ENCODE data around the gene DYNLT2.
A peak's percentile ranks its signal among the peaks of the same experiment; 100 is the strongest.
"Not testable (repeated sequence)": the region's sequence is repeated elsewhere in the genome, so short reads cannot be mapped to it uniquely, and the experiment has no call there.

The DYNLT2 gene

DNA sequence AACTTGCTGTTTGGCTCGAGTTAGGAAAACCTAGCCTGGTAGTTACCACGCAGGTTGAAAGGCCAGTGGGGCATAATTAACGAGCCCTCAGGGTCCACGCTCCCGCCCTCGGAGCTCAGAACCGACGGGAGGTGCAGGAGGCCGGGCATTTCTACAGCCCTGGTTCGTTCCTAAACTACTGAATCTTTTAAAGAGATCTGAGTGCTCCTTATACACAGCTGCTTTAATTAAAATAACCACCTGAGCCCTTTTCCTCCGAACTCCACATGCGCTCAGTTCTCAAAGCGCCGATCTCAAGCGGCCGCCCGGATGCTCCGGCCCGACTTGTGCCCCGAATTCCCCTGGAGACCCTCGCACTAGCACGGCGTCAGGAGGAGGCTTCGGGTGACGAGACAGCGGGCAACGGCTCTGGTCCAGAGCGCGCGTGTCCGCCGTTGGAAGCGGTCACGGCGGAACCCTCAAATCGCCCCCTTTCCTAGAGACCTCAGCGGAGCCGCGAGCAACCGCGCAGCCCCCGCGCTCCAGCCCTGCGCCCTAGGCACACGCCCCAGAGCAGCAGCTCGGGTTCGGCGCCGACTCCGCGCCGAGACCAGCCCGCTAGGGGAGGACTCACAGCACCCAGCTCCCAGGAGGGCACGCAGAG, 49.9 kb downstream of the DYNLT2 start:
- no peaks in the 10 kb centered on the region for H3K9me3 Mint-ChIP-seq
- TF ChIP-seq, protein P1, sequence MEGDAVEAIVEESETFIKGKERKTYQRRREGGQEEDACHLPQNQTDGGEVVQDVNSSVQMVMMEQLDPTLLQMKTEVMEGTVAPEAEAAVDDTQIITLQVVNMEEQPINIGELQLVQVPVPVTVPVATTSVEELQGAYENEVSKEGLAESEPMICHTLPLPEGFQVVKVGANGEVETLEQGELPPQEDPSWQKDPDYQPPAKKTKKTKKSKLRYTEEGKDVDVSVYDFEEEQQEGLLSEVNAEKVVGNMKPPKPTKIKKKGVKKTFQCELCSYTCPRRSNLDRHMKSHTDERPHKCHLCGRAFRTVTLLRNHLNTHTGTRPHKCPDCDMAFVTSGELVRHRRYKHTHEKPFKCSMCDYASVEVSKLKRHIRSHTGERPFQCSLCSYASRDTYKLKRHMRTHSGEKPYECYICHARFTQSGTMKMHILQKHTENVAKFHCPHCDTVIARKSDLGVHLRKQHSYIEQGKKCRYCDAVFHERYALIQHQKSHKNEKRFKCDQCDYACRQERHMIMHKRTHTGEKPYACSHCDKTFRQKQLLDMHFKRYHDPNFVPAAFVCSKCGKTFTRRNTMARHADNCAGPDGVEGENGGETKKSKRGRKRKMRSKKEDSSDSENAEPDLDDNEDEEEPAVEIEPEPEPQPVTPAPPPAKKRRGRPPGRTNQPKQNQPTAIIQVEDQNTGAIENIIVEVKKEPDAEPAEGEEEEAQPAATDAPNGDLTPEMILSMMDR (IDR thresholded peaks at IDR 0.05; ENCODE audit: unreplicated experiment in 3 of 3), result no peak
- H3K27me3 Mint-ChIP-seq (ENCODE audit: low read depth), result no peaks in the 10 kb centered on the region
- H3K36me3 Mint-ChIP-seq (ENCODE audit: low read depth), result peaks cover 27% of the 10 kb centered on the region
- H3K4me1 Mint-ChIP-seq, result peaks cover 45% of the 10 kb centered on the region
- H3K27ac Mint-ChIP-seq, result peak overlapping the region; percentile 70 to 96 (median 93)
- peak overlapping the region; percentile 96 to 98 (median 96) for H3K4me3 Mint-ChIP-seq

DNA sequence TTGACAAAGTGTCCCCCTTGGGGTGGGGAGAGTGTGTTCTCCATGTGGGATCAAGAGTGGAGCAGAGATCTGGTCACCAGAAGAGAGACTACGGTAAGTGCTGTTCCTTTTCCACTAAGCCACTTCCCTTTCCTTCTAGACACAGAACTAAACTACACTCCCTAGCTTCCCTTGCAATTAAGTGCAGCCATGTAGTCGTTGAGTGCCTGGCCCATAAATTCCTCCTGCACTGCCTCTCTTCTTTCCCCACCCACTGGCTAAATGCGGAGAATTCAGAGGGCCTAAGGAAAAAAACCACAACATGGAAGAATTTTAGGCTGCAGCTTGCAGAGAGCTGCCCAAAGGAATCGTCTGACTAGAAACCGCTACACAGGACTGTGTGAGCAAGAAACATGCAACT, 51.1 kb downstream of the DYNLT2 start:
- Mint-ChIP-seq H3K4me1 (peaks cover 37% of the 10 kb centered on the region), H3K27me3 (ENCODE audit: low read depth) (no peaks in the 10 kb centered on the region), H3K27ac (peak overlapping the region in 2 of 3 experiments; percentile 58 to 85), H3K36me3 (ENCODE audit: low read depth) (peaks cover 36% of the 10 kb centered on the region), H3K4me3 (peak overlapping the region; percentile 96 to 98 (median 96)), H3K9me3 (peaks cover 9% of the 10 kb centered on the region)
- TF ChIP-seq, protein P1 (IDR thresholded peaks at IDR 0.05; ENCODE audit: unreplicated experiment in 3 of 3), result no peak

DNA sequence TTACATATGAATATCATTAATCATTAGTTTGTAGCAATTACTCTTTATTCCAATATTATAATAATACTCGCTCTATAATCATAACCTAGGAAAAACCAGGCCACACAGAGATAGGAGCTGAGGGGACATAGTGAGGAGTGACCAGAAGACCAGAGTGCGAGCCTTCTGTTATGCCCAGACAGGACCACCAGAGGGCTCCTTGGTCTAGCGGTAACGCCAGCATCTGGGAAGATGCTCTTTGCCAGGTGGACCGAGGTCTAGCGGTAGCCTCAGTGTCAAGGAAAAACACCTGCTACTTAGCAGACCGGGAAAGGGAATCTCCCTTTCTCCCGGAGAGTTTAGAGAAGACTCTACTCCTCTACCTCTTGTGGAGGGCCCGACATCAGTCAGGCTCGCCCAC, 54.3 kb downstream of the DYNLT2 start:
- H3K4me3 Mint-ChIP-seq; H3K27me3 Mint-ChIP-seq (ENCODE audit: low read depth); H3K27ac Mint-ChIP-seq: not testable (repeated sequence)
- TF ChIP-seq, protein P1 (IDR thresholded peaks at IDR 0.05; ENCODE audit: unreplicated experiment in 3 of 3), result peak in 2 of 3 experiments; percentile 25 to 28
- H3K36me3 Mint-ChIP-seq (ENCODE audit: low read depth), result peaks cover 56% of the 10 kb centered on the region
- H3K9me3 Mint-ChIP-seq, result peaks cover 22% of the 10 kb centered on the region
- H3K4me1 Mint-ChIP-seq, result peaks cover 16% of the 10 kb centered on the region

DNA sequence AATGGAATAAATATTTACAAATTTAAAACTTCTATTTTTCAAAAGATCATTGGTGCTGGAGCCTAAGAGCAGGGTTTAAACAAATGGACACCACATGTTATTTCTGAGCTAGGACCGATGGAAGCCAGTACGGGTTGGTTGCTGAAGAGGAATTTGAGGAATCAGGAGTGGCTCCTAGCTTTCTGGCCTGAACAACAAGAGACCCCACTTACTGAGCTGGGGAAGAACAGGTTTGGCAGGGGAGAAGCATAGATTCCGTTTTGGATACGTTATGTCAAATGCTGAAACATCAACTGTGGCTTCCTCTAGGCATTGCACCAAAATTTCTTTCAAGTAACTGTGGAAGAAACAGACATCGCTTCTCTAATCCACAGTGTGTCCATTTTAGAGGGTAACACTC, 56.2 kb downstream of the DYNLT2 start:
- Mint-ChIP-seq H3K4me1 (peaks cover 10% of the 10 kb centered on the region), H3K9me3 (peaks cover 34% of the 10 kb centered on the region), H3K4me3 (no peak overlapping the region), H3K36me3 (ENCODE audit: low read depth) (peaks cover 73% of the 10 kb centered on the region), H3K27ac (no peak overlapping the region), H3K27me3 (ENCODE audit: low read depth) (no peaks in the 10 kb centered on the region)
- TF ChIP-seq, protein P1 (IDR thresholded peaks at IDR 0.05; ENCODE audit: unreplicated experiment in 3 of 3), result no peak

DNA sequence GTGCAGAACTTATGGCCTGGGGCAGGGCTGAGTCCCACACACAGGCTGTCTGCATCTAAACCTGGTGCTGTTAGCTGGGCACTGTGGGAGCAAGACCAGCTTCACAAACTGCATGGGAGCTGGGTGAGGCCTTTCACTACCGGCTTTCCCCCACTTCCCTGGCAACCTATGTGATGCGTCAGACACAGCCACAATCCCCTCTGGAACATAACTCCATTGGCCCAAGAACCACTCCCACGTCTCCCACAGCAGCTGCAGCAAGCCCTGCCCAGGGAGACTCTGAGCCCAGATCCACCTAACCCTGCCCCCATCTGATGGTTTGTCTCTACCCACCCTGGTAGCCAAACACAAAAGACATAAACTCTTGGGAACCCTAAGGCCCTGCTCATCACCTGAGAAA, 58.9 kb downstream of the DYNLT2 start:
- Mint-ChIP-seq H3K4me3 (no peak overlapping the region), H3K27me3 (ENCODE audit: low read depth) (no peaks in the 10 kb centered on the region), H3K36me3 (ENCODE audit: low read depth) (peaks cover 86% of the 10 kb centered on the region), H3K27ac (no peak overlapping the region), H3K4me1 (no peaks in the 10 kb centered on the region), H3K9me3 (peaks cover 49% of the 10 kb centered on the region)
- TF ChIP-seq, protein P1 (IDR thresholded peaks at IDR 0.05; ENCODE audit: unreplicated experiment in 3 of 3), result no peak

DNA sequence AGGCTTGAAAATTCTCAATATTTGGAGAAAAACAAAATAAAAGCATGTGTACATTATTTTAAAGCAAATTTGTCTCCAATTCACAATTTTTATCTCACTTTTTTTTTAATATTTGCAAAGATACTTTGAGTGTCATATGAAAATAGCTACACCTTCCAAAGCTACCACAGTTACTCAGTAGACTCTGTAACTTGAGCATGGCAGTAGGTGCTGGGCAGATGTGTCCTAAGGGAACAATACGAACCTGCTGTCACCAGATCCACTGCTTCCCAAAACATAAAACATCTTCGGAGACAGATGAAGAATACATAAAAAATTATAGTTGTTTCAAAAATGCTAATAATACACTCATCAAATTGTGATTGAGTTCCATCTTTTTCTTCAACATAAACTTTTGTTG, 60.1 kb downstream of the DYNLT2 start:
- H3K36me3 Mint-ChIP-seq (ENCODE audit: low read depth), result peaks cover 90% of the 10 kb centered on the region
- peaks cover 60% of the 10 kb centered on the region for H3K9me3 Mint-ChIP-seq
- TF ChIP-seq, protein P1 (IDR thresholded peaks at IDR 0.05; ENCODE audit: unreplicated experiment in 3 of 3), result no peak
- H3K27me3 Mint-ChIP-seq (ENCODE audit: low read depth), result no peaks in the 10 kb centered on the region
- H3K4me1 Mint-ChIP-seq, result no peaks in the 10 kb centered on the region
- H3K27ac Mint-ChIP-seq, result no peak overlapping the region
- no peak overlapping the region for H3K4me3 Mint-ChIP-seq

All from nephron (organoid).